ENCODE data around the gene KSR2.

DNA sequence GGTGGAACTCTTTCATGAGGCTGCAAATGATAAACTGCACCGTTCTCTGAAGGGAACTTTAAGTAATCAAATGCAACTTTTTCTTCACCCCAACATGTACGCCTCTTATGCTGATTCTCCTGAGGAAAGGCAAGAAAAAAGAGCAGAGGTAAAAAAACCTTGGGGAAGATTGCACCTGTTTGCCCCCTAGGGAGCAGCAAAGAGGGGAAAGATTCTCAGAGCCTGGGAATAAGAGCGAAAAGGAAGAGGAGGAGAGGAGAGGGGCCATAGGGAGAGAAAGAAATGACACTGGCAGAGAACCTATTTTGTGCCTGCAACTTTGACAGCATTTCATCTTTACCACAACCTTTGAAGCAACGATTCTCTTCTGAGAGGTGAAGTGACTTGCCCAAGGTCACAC, 254.6 kb downstream of the KSR2 start:
- TF ChIP-seq POLR2A (IDR thresholded peaks at IDR 0.05; ENCODE audit: low read depth, low read length) (no peak), TAF1 (IDR thresholded peaks at IDR 0.05; ENCODE audit: borderline replicate concordance, low read depth, low read length) (no peak), POLR2AphosphoS5 (IDR thresholded peaks at IDR 0.05; ENCODE audit: low read depth, low read length) (no peak)

All from GM12892 (cell line).